Spinal cord (tissue), 10 donors: ENCODE data around the gene ANAPC13. TPM values are rescaled to one million over a fixed set of nuclear protein-coding genes. Genes with fewer than 3 reads are reported as not detected.
A peak's percentile ranks its signal among the peaks of the same experiment; 100 is the strongest.

Experiments used
- DNase-seq, 6 donors: peaks; one replicate each; pipeline versions ENCODE4 v3.0.0 to v3.0.0-alpha.2; 2013 to 2015; ENCODE audit warnings: low spot score in 6 of 6, low read depth in 4 of 6
- H3K27ac ChIP-seq: one replicate; pipeline ENCODE4 v1.5.1; 2013; ENCODE audit warnings: low read depth, low read length, control low read depth
- H3K27me3 ChIP-seq: one replicate; pipeline ENCODE4 v1.6.1; 2013; ENCODE audit warnings: low read length; ENCODE audit not compliant: control insufficient read depth, insufficient read depth
- H3K36me3 ChIP-seq: one replicate; pipeline ENCODE4 v1.6.1; 2013; ENCODE audit warnings: low read length; ENCODE audit not compliant: control insufficient read depth, insufficient read depth
- H3K4me1 ChIP-seq: one replicate; pipeline ENCODE4 v1.6.1; 2013; ENCODE audit warnings: low read length; ENCODE audit not compliant: control insufficient read depth, insufficient read depth
- H3K4me3 ChIP-seq: one replicate; pipeline ENCODE4 v1.5.1; 2013; ENCODE audit warnings: low read depth, low read length, control low read depth
- H3K9me3 ChIP-seq: one replicate; pipeline ENCODE4 v1.6.1; 2013; ENCODE audit warnings: low read length; ENCODE audit not compliant: control insufficient read depth, insufficient read depth
- WGBS: methylation state at CpG from one replicate; pipeline ENCODE4 v1.1.5; 2013; ENCODE audit warnings: missing lambda C conversion rate; ENCODE audit not compliant: insufficient coverage; 5-methylcytosine and 5-hydroxymethylcytosine counted together
- polyA plus RNA-seq, 2 donors: library from polyadenylated mRNA; unstranded; fragments of 120-200 nt; gene quantifications; one replicate each; pipeline ENCODE4 v1.2.1, GENCODE V29; 2013; ENCODE audit not compliant: insufficient read length in 2 of 2
- total RNA-seq, 2 donors: library from RNA; depleted of rRNA in 1 of 2; stranded (reverse); fragments of 120-200 nt in 1 of 2; fragments of >200 nt in 1 of 2; gene quantifications; one replicate each; pipeline versions ENCODE4 v1.2.3 to v1.2.4, GENCODE V29; 2013 to 2014
- donor health status: healthy.

The ANAPC13 gene
- total and polyA plus RNA-seq, 4 donors, result 99.0 to 143 (median 106) TPM

DNA sequence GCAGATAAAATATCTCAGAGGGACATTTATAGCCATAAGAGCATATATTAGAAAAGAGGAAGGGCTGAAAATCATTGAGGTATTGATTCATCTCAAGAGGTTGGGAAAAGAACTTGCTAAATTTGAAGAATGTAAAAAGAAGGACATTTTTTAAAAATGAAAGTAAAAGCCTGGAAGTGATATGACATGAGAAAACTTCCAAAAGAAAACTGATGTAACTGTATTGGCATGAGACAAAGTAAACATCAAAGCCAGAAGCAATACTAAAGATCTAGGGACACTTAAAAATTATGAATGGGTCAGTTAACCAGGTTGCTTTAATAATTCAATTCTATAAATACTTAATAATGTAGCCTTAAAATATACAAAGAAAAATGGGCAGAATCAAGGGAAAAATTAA, 32.0 kb upstream of the ANAPC13 start:
- Histone ChIP-seq H3K4me1 (no peaks in the 10 kb centered on the region), H3K27ac (no peak overlapping the region), H3K27me3 (no peaks in the 10 kb centered on the region), H3K9me3 (peaks cover 2% of the 10 kb centered on the region), H3K36me3 (no peaks in the 10 kb centered on the region), H3K4me3 (no peak overlapping the region)
- DNase-seq, result no peak

- Histone ChIP-seq H3K27ac (no peak overlapping the region), H3K27me3 (no peaks in the 10 kb centered on the region), H3K4me1 (no peaks in the 10 kb centered on the region), H3K4me3 (no peak overlapping the region), H3K36me3 (no peaks in the 10 kb centered on the region), H3K9me3 (peaks cover 2% of the 10 kb centered on the region)
- DNase-seq, result peak in 1 of 6 donors; percentile 3
- 75% methylated on average over 1 of the region's 3 CpGs for WGBS
These were observed 31.1 kb upstream of the ANAPC13 start for GRCh38 chr3:134516905-134517304.

- DNase-seq, result no peak
- Histone ChIP-seq H3K4me1 (no peaks in the 10 kb centered on the region), H3K9me3 (no peaks in the 10 kb centered on the region), H3K27me3 (no peaks in the 10 kb centered on the region), H3K27ac (no peak overlapping the region), H3K4me3 (no peak overlapping the region), H3K36me3 (peaks cover 5% of the 10 kb centered on the region)
- WGBS, result 100% methylated on average over 1 of the region's 2 CpGs
These were observed 25.7 kb upstream of the ANAPC13 start for GRCh38 chr3:134511500-134511899.

GRCh38 chr3:134505485-134505884, 19.7 kb upstream of the ANAPC13 start:
- DNase-seq, result no peak
- WGBS, result 65% methylated on average over 3 of the region's 3 CpGs
- H3K27ac ChIP-seq, result no peak overlapping the region
- no peak overlapping the region for H3K4me3 ChIP-seq
- peaks cover under 1% of the 10 kb centered on the region for H3K36me3 ChIP-seq
- no peaks in the 10 kb centered on the region for H3K27me3 ChIP-seq
- H3K4me1 ChIP-seq, result no peaks in the 10 kb centered on the region
- H3K9me3 ChIP-seq, result peaks cover 19% of the 10 kb centered on the region

- Histone ChIP-seq H3K9me3 (peaks cover 19% of the 10 kb centered on the region), H3K4me3 (no peak overlapping the region), H3K36me3 (no peaks in the 10 kb centered on the region), H3K27me3 (no peaks in the 10 kb centered on the region), H3K4me1 (no peaks in the 10 kb centered on the region), H3K27ac (no peak overlapping the region)
- WGBS, result 50% methylated on average over 2 of the region's 3 CpGs
- DNase-seq, result no peak
These were observed 18.3 kb upstream of the ANAPC13 start for GRCh38 chr3:134504132-134504531.

- H3K27ac ChIP-seq, result no peak overlapping the region
- peaks cover 19% of the 10 kb centered on the region for H3K9me3 ChIP-seq
- WGBS, result no CpG with 5 or more reads among the region's 1 CpG
These were observed 17.5 kb upstream of the ANAPC13 start for GRCh38 chr3:134503266-134503665.

DNA sequence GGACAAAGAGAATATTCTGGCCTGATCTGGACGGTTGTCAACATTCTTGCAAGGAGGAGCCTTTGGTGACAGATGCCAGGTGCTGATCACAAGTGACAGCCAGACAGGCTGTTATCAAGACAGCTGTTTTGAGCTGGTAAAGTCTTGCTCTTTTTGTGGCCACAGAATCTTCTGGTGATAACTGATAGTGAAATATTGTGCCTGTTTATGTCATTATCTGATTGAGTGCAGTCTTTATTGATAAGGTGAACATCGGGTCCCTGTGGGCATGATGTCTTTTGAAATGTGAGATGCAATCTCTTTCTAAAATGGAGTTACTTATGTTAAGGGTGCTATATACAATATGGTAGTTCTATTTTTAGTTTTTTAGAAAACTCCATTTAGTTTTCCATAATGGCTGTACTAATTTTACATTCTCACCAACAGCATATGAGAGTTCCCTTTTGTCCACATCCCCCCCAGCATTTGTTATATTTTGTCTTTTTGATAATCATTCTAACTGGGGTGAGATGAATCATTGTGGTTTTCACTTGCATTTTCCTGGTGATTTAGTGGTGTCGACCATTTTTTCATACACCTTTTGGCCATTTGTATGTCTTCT, 10.8 kb upstream of the ANAPC13 start:
- WGBS, result 75% methylated on average over 1 of the region's 3 CpGs
- Histone ChIP-seq H3K36me3 (no peaks in the 10 kb centered on the region), H3K27me3 (no peaks in the 10 kb centered on the region), H3K4me1 (no peaks in the 10 kb centered on the region), H3K27ac (no peak overlapping the region), H3K9me3 (peaks cover 3% of the 10 kb centered on the region), H3K4me3 (no peak overlapping the region)
- no peak for DNase-seq

More at GRCh38 chr3:134503266-134503665, 17.5 kb upstream of the ANAPC13 start:
- H3K36me3 ChIP-seq, result no peaks in the 10 kb centered on the region
- no peaks in the 10 kb centered on the region for H3K27me3 ChIP-seq
- H3K4me1 ChIP-seq, result no peaks in the 10 kb centered on the region
- DNase-seq, result no peak
- H3K4me3 ChIP-seq, result no peak overlapping the region

DNA sequence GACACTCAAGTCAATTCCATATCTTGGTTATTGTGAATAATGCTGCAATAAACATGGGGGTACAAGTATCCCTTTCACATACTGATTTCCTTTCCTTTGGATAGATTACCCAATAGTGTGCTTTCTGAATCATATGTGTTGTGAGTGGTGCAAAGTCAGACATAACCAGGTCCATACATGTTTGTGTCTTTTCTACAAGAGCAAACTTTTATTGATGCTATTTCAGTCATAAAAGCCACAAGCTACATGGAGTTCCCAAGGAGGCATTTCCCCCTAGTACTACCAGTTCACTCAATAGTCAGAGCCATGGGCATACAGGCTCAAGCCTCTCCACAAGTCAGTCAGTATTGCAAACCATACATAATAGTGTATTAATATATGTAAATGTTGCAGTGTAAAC, 10.2 kb upstream of the ANAPC13 start:
- Histone ChIP-seq H3K4me3 (no peak overlapping the region), H3K27ac (no peak overlapping the region), H3K36me3 (no peaks in the 10 kb centered on the region), H3K9me3 (peaks cover 3% of the 10 kb centered on the region), H3K27me3 (no peaks in the 10 kb centered on the region), H3K4me1 (no peaks in the 10 kb centered on the region)
- DNase-seq, result no peak

DNA sequence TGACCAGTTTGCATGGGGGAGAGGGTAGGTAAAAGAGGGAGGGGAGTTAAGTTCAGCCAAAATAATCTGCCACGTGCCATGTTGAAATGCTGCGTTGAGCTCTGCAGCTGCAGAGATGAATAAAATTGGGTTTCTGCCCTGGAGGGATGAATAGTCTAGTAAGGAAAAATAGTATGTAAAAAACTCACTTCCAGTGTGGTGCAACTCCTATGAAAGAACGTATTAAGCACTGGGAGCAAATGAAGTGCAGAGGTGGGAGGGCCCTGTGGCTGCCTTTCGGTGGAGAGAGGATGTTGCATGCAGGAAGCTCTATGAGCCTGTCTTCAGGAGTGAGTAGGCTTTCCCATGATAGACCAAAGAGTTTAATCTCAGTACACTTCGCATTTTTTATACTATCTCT, 8.7 kb upstream of the ANAPC13 start:
- DNase-seq, result no peak
- 66% methylated on average over 4 of the region's 5 CpGs for WGBS
- Histone ChIP-seq H3K36me3 (no peaks in the 10 kb centered on the region), H3K9me3 (peaks cover 3% of the 10 kb centered on the region), H3K27me3 (no peaks in the 10 kb centered on the region), H3K27ac (no peak overlapping the region), H3K4me1 (no peaks in the 10 kb centered on the region), H3K4me3 (no peak overlapping the region)

- Histone ChIP-seq H3K4me1 (peaks cover 16% of the 10 kb centered on the region), H3K27me3 (no peaks in the 10 kb centered on the region), H3K36me3 (peaks cover 5% of the 10 kb centered on the region), H3K9me3 (no peaks in the 10 kb centered on the region), H3K27ac (no peak overlapping the region), H3K4me3 (no peak overlapping the region)
- 66% methylated on average over 4 of the region's 5 CpGs for WGBS
- DNase-seq, result peak in 1 of 6 donors; percentile 36
These were observed 1.6 kb upstream of the ANAPC13 start for GRCh38 chr3:134487406-134487805.
